Endothelial cell of umbilical vein (primary cell): ENCODE measurements around the gene A3GALT2. TPM values are rescaled to one million over a fixed set of nuclear protein-coding genes. Genes with fewer than 3 reads are reported as not detected.

Experiments
- BruUV-seq: library from RNA; stranded (reverse); fragments of 400-500 nt; replicated peaks from 2 replicates; lab custom pipeline; 2021; lab: Mats Ljungman, UMichigan
- CTCF ChIA-PET: fragments of 300-600, 350-600 bp; sonication (Branson Sonifier 250); formaldehyde crosslinking; loops from one replicate; lab custom pipeline; 2021; ENCODE audit warnings: antibody characterized with exemption, inconsistent platforms; lab: Charles Lee
- POLR2A ChIA-PET: fragments of 300-600, 350-600 bp; sonication (Branson Sonifier 250); formaldehyde crosslinking; loops from one replicate; lab custom pipeline; 2021; ENCODE audit warnings: antibody characterized with exemption, inconsistent platforms; lab: Charles Lee
- DNase-seq: peaks from one replicate; pipeline ENCODE4 v3.0.0-alpha.2; 2011; ENCODE audit warnings: low read depth, low spot score
- FAIRE-seq: peaks from 2 replicates; lab custom pipeline; 2011; peaks lifted over from hg19 to GRCh38; lab: Jason Lieb, UNC
- H2AFZ ChIP-seq: 2 replicates; pipeline ENCODE4 v1.6.0; 2012; ENCODE audit warnings: low read depth, low read length, control low read depth, inconsistent platforms
- H3K27ac ChIP-seq: 2 replicates; pipeline ENCODE4 v1.5.1; 2011; ENCODE audit warnings: low read depth, mild to moderate bottlenecking, control low read depth, low read length, moderate library complexity; ENCODE audit not compliant: insufficient read depth
- H3K27me3 ChIP-seq, 2 experiments: 2 replicates each; pipeline versions ENCODE4 v1.6.0 to v1.6.1; 2011; ENCODE audit warnings: low read length in 2 of 2, mixed read lengths in 1 of 2; ENCODE audit not compliant: control insufficient read depth in 2 of 2, insufficient read depth in 2 of 2
- H3K36me3 ChIP-seq, 2 experiments: 2 replicates in 1 of 2; 3 replicates in 1 of 2; pipeline ENCODE4 v1.5.1; 2011; ENCODE audit warnings: low read length in 2 of 2, mild to moderate bottlenecking in 1 of 2, moderate library complexity in 1 of 2; ENCODE audit not compliant: control insufficient read depth in 2 of 2, insufficient read depth in 2 of 2; ENCODE audit errors: extremely low read depth in 1 of 2
- H3K4me1 ChIP-seq: 3 replicates; pipeline ENCODE4 v1.5.1; 2011; ENCODE audit warnings: mild to moderate bottlenecking, low read length; ENCODE audit not compliant: control insufficient read depth, insufficient read depth; ENCODE audit errors: extremely low read depth
- H3K4me2 ChIP-seq: 2 replicates; pipeline ENCODE4 v1.6.1; 2011; ENCODE audit warnings: low read length, control low read depth, mixed read lengths; ENCODE audit not compliant: insufficient read depth
- H3K4me3 ChIP-seq, 3 experiments: fragments of 200-600 bp in 1 of 3; sonication (generic), shearing (Covaris generic) in 1 of 3; replicated peaks in 1 of 3; 2 replicates each; pipeline ENCODE4 v1.5.1; 2011 to 2016; ENCODE audit warnings: control low read depth in 3 of 3, low read length in 3 of 3, mild to moderate bottlenecking in 2 of 3, inconsistent platforms in 1 of 3, low read depth in 1 of 3, moderate library complexity in 1 of 3; ENCODE audit not compliant: insufficient read depth in 1 of 3
- H3K79me2 ChIP-seq: 2 replicates; pipeline ENCODE4 v1.6.0; 2012; ENCODE audit warnings: low read length, inconsistent platforms; ENCODE audit not compliant: control insufficient read depth, insufficient read depth
- H3K9ac ChIP-seq: replicated peaks from 2 replicates; pipeline ENCODE3; 2011; ENCODE audit warnings: low read length, control low read depth; ENCODE audit not compliant: insufficient read depth; ENCODE audit errors: extremely low read depth
- H3K9me1 ChIP-seq: replicated peaks from 3 replicates; pipeline ENCODE4 v1.6.0; 2011; ENCODE audit warnings: mild to moderate bottlenecking, low read length; ENCODE audit not compliant: control insufficient read depth, insufficient read depth; ENCODE audit errors: extremely low read depth
- H3K9me3 ChIP-seq: replicated peaks from 2 replicates; pipeline ENCODE4 v1.5.1; 2012; ENCODE audit warnings: low read length, inconsistent platforms; ENCODE audit not compliant: control insufficient read depth, insufficient read depth
- H4K20me1 ChIP-seq: replicated peaks from 2 replicates; pipeline ENCODE3; 2011; ENCODE audit warnings: mild to moderate bottlenecking, low read length; ENCODE audit not compliant: control insufficient read depth, insufficient read depth; ENCODE audit errors: extremely low read depth
- EZH2 ChIP-seq: IDR thresholded peaks from 2 replicates; pipeline ENCODE4 v1.6.1; 2012; ENCODE audit warnings: borderline replicate concordance, low read depth, mild to moderate bottlenecking, moderate library complexity, low read length, inconsistent platforms; ENCODE audit not compliant: severe bottlenecking
- FOS ChIP-seq: IDR thresholded peaks from 2 replicates; pipeline ENCODE4 v1.6.1; 2011; ENCODE audit warnings: mild to moderate bottlenecking, low read length, moderate library complexity, borderline replicate concordance; ENCODE audit not compliant: insufficient read depth
- GATA2 ChIP-seq: IDR thresholded peaks from 2 replicates; pipeline ENCODE4 v1.7.0; 2011; ENCODE audit warnings: low read depth, mild to moderate bottlenecking, moderate library complexity, mixed read lengths, low read length; ENCODE audit not compliant: insufficient read length, insufficient read depth
- JUN ChIP-seq: IDR thresholded peaks from 2 replicates; pipeline ENCODE4 v1.6.1; 2011; ENCODE audit warnings: borderline replicate concordance, low read depth; ENCODE audit not compliant: insufficient read length, insufficient read depth
- MAX ChIP-seq: IDR thresholded peaks from 2 replicates; pipeline ENCODE4 v1.6.1; 2011; ENCODE audit not compliant: insufficient read depth, insufficient read length
- MYC ChIP-seq: IDR thresholded peaks from one replicate; pipeline ENCODE4 v1.6.1; 2011; ENCODE audit warnings: mild to moderate bottlenecking, low read depth, low read length
- POLR2A ChIP-seq: IDR thresholded peaks from 2 replicates; pipeline ENCODE4 v1.6.1; 2012; ENCODE audit warnings: low read depth, mild to moderate bottlenecking, control low read depth, low read length
- dilution Hi-C: fragments of 300-500 bp; cut with MboI; formaldehyde crosslinking; loops from one replicate; pipeline ENCODE4 v1.15.0; 2019; ENCODE audit warnings: low sequenced_read_pairs; ENCODE audit not compliant: extremely low pct_ligation_motif_present
- intact Hi-C: fragments of 100-400 bp; cut with micrococcal nuclease; formaldehyde crosslinking; loops from one replicate; pipeline ENCODE4 v1.10.0; 2022
- polyA plus RNA-seq, 4 experiments: library from polyadenylated mRNA; depleted of rRNA in 3 of 4; stranded (reverse) in 3 of 4; unstranded in 1 of 4; fragments of >200 nt; gene quantifications; 2 replicates each; pipeline versions ENCODE4 v1.2.1 to v1.2.3, GENCODE V29; 2011 to 2012; ENCODE audit warnings: missing spikeins in 1 of 4
- total RNA-seq: library from RNA; stranded (reverse); gene quantifications from 2 replicates; pipeline ENCODE4 v1.2.3, GENCODE V29; 2021

Gene A3GALT2
- total and polyA plus RNA-seq, 2 donors (not counting 3 experiments of a cell fraction or from before 2014, with no cell fraction given): not detected

DNA sequence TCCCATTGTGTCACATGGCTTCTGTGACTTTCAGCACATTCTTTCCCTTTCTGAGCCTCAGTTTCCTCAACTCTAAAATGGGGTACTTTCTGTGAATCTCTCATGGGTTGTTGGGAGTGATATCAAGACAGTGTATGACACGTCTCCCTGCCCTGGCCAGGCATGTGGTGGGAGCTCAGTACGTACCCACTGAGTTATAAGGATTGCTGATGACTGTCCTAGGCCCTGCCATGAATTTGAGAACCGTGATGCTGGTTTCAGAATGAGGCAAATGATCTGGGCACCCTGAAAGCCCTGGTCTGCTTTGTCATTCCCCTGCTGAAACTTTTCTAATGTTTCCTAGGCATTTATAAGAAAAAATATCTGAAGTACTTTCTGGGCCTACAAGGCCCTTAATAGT lies 61.0 kb downstream of the A3GALT2 start:
- Histone ChIP-seq H3K4me3 (no peak overlapping the region), H3K27me3 (no peaks in the 10 kb centered on the region), H3K79me2 (peaks cover 15% of the 10 kb centered on the region), H3K9ac (no peak overlapping the region), H3K36me3 (peaks cover 0 to 5% of the 10 kb centered on the region in 2 experiments), H3K9me3 (no peaks in the 10 kb centered on the region), H2AFZ (no peak overlapping the region), H3K4me2 (no peak overlapping the region), H4K20me1 (no peaks in the 10 kb centered on the region), H3K4me1 (peaks cover 12% of the 10 kb centered on the region), H3K9me1 (no peaks in the 10 kb centered on the region), H3K27ac (no peak overlapping the region)
- intact Hi-C loops: loop anchor here (5.0 kb wide), 3 partner anchors 37 to 133 kb away; no protein-coding TSS in a partner anchor
- TF ChIP-seq JUN (no peak), FOS (no peak), MAX (no peak)
- FAIRE-seq: no peak
- BruUV-seq: no TSS peak
- CTCF ChIA-PET: no interaction called here
- DNase-seq: no peak
- dilution Hi-C loops: no loop called here
- POLR2A ChIA-PET: no interaction called here

- ChIA-PET CTCF (no interaction called here), POLR2A (no interaction called here)
- no peak for FAIRE-seq
- Histone ChIP-seq H3K36me3 (peaks cover 0 to 5% of the 10 kb centered on the region in 2 experiments), H4K20me1 (no peaks in the 10 kb centered on the region), H3K27ac (no peak overlapping the region), H3K9ac (no peak overlapping the region), H3K79me2 (peaks cover 15% of the 10 kb centered on the region), H2AFZ (no peak overlapping the region), H3K9me1 (no peaks in the 10 kb centered on the region), H3K4me3 (no peak overlapping the region), H3K4me2 (no peak overlapping the region), H3K4me1 (peaks cover 12% of the 10 kb centered on the region), H3K9me3 (no peaks in the 10 kb centered on the region), H3K27me3 (no peaks in the 10 kb centered on the region)
- DNase-seq: no peak
- dilution Hi-C loops: no loop called here
- TF ChIP-seq MYC: no peak
- TF ChIP-seq MAX: no peak
- TF ChIP-seq POLR2A: no peak
- no peak for TF ChIP-seq GATA2
- no peak for TF ChIP-seq EZH2
- BruUV-seq: no TSS peak
- intact Hi-C loops: loop anchor here (5.0 kb wide), 3 partner anchors 38 to 132 kb away; no protein-coding TSS in a partner anchor
Observed at GRCh38 chr1:33258788-33259274, 62.1 kb downstream of the A3GALT2 start.
